ENCODE data around the gene HOTAIR.

The HOTAIR gene

GRCh38 chr12:53952335-53952694, 22.4 kb downstream of the HOTAIR start:
- DNase-seq (ENCODE audit: low read depth) = no peak
- H3K4me3 ChIP-seq (ENCODE audit: control insufficient read depth, low read depth, low read length) = no peak overlapping the region
- TF ChIP-seq CTCF (conservative IDR thresholded peaks at IDR 0.05; ENCODE audit: control insufficient read depth, insufficient read depth, low read depth, low read length) = no peak

GRCh38 chr12:53951577-53952334, 23.0 kb downstream of the HOTAIR start:
- no peak for DNase-seq (ENCODE audit: low read depth)
- no peak for TF ChIP-seq CTCF (conservative IDR thresholded peaks at IDR 0.05; ENCODE audit: control insufficient read depth, insufficient read depth, low read depth, low read length)
- H3K4me3 ChIP-seq (ENCODE audit: control insufficient read depth, low read depth, low read length) = no peak overlapping the region

GRCh38 chr12:53950789-53951576, 23.8 kb downstream of the HOTAIR start:
- no peak for TF ChIP-seq CTCF (conservative IDR thresholded peaks at IDR 0.05; ENCODE audit: control insufficient read depth, insufficient read depth, low read depth, low read length)
- H3K4me3 ChIP-seq (ENCODE audit: control insufficient read depth, low read depth, low read length) = no peak overlapping the region
- no peak for DNase-seq (ENCODE audit: low read depth)

GRCh38 chr12:53950437-53950773, 24.3 kb downstream of the HOTAIR start:
- H3K4me3 ChIP-seq (ENCODE audit: control insufficient read depth, low read depth, low read length) = no peak overlapping the region
- TF ChIP-seq CTCF (conservative IDR thresholded peaks at IDR 0.05; ENCODE audit: control insufficient read depth, insufficient read depth, low read depth, low read length) = no peak
- no peak for DNase-seq (ENCODE audit: low read depth)

- no peak for DNase-seq (ENCODE audit: low read depth)
- no peak for TF ChIP-seq CTCF (conservative IDR thresholded peaks at IDR 0.05; ENCODE audit: control insufficient read depth, insufficient read depth, low read depth, low read length)
- H3K4me3 ChIP-seq (ENCODE audit: control insufficient read depth, low read depth, low read length) = no peak overlapping the region
Observed at GRCh38 chr12:53949631-53950436, 24.9 kb downstream of the HOTAIR start.

- H3K4me3 ChIP-seq (ENCODE audit: control insufficient read depth, low read depth, low read length) = no peak overlapping the region
- no peak for TF ChIP-seq CTCF (conservative IDR thresholded peaks at IDR 0.05; ENCODE audit: control insufficient read depth, insufficient read depth, low read depth, low read length)
- no peak for DNase-seq (ENCODE audit: low read depth)
Observed at GRCh38 chr12:53948650-53949593, 25.8 kb downstream of the HOTAIR start.
